Forelimb muscle (tissue), 1 donor: ENCODE measurements around the gene SH3PXD2A. TPM values are rescaled to one million over a fixed set of nuclear protein-coding genes. Genes with fewer than 3 reads are reported as not detected.
A peak's percentile ranks its signal among the peaks of the same experiment; 100 is the strongest.

Source experiments
- DNase-seq: peaks from one replicate; pipeline ENCODE4 v3.0.0-alpha.2; 2013; ENCODE audit warnings: low read depth
- polyA plus RNA-seq: library from polyadenylated mRNA; unstranded; fragments of 120-200 nt; gene quantifications from one replicate; pipeline ENCODE4 v1.2.1, GENCODE V29; 2013; ENCODE audit not compliant: insufficient read length

The SH3PXD2A gene
- polyA plus RNA-seq, 1 donor = 72.7 TPM

DNA sequence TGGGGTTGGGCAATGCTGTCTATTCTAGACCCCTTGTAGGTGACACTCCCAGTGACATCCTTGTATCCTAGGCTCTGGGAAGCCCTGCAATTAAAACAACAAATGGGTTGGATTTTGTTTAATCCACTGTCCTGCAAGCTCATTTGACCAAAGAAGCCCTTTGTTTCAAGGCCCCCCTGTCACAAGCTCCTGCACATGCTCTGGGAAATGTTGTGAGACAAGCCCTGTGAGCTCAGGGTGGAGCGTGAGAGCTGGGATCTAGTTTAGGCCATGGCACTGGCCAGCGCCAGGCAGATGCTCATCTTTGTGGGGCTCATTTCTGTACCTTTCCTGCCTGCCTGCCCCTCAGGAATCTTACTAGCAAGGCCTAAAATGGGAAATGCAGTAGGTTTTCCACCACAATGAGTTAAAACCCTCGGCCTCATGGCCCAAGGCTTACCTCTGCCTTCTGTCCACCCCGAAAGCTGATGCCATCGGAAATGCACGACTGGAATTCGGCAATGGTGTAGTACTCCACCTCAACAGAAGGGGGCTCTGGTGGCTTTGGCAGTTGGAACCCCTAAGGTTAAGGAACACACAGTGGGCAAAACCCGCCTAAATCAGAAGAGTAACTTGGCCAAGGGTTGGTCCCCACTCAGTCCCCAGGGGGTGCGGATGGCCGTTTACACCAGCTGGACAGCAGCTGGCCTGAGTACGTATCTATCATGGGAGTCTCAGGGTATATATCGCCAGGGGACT lies 249.8 kb downstream of the SH3PXD2A start:
- no peak for DNase-seq

- no peak for DNase-seq
Measured at GRCh38 chr10:103603382-103603781, 252.0 kb downstream of the SH3PXD2A start.

DNA sequence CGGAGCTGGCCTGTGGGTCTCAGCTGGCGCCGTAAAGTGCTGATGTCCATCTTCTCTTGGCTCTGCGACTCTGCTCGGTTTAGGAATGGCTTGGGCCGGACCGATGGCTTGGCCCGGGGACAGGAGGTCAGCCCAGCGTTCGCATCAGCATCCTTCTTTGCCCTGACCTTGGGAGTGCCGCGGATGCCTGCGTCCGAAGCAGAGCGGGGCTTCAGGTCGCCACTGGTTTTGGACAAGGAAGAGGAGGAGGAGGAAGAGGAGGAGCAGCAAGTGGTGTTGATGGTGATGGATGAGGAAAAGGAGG lies 252.6 kb downstream of the SH3PXD2A start:
- no peak for DNase-seq

- no peak for DNase-seq
Measured at GRCh38 chr10:103602028-103602851, 253.1 kb downstream of the SH3PXD2A start.

GRCh38 chr10:103600956-103601569 lies 254.3 kb downstream of the SH3PXD2A start:
- DNase-seq = no peak

DNA sequence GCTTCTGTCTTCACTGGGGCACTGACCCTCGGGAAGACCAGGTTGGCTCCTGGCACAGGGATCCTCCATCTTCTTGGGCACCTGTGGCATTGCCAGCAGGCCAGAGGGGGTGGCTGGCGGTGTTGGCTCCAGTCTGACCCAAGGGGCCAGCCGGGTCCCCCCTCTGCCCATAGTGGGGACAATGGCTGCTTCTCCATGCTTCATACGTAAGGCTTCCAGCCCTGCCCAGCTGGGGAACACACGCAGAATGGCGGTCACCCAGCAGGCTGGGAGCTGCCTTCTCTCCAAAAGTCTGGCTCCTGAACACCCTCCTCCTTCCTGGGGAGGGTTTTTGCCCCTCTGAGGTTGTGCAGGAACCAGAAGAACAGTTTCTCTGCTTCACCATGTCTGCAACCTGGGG lies 255.1 kb downstream of the SH3PXD2A start:
- DNase-seq = no peak

GRCh38 chr10:103599907-103600306 lies 255.5 kb downstream of the SH3PXD2A start:
- DNase-seq = no peak

DNA sequence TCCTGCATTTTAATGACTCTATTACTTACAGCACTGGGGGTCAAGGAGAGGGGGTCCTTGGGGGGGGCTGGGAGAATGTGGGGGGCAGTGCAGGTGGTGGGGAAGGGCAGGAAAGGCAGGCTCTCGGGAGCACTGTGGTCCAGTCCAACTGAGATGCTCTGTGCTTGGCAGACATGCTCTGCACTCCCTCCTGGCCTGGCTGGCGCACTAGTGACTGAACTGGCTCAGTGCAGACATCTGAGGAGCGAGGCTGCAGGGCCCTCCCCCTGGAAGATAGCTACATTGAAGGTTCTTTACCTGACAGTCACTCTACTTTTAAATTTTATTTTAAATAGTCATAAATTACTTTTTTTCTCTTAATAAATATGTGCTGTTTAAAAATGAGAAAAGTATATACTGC lies 256.2 kb downstream of the SH3PXD2A start:
- DNase-seq = no peak

DNA sequence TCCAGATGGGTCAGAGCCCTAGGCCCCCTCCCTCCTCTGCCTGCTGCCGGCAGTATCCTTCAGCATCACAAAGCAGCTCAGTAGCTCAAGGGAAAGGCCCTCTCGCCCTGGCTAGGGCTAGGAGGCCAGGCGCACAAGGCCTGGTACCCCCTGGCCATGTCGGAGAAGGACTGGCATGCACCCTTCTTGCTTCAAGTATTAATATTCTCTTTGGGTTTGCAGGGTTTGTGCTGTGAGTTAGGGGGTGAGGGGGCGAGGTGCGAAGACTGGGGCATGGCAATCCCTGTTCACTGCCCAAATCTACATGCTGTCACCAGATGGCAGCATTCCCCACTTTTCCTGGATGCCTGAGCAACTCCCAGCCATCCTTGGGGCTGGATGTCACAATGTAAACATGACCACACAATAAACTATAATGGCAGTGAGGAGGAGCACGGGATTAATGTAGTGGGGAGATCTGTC lies 256.7 kb downstream of the SH3PXD2A start:
- peak; percentile 56 for DNase-seq

DNA sequence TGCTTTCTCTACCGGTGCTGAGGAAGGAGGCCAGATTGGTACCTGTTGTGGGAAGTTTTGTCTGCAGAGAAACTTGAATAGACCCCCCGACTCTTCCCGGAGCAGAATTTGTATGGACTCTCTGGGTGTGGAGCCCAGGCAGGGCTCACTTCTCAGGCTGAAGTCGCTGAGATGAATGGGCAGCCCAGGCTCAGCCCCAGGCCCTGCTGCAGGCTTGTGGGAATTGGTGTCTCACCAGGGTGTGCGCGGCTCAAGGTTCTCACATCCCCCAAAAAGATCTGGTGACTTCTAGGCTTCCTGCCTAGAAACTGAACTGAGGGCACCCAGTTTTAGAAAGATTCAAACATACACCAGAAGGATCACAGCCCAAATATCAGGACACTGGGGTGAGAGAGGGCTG lies 258.4 kb downstream of the SH3PXD2A start:
- no peak for DNase-seq

- no peak for DNase-seq
Measured at GRCh38 chr10:103595933-103596726, 259.2 kb downstream of the SH3PXD2A start.

GRCh38 chr10:103593022-103593570 lies 262.3 kb downstream of the SH3PXD2A start:
- DNase-seq = no peak

- no peak for DNase-seq
Measured at GRCh38 chr10:103592186-103593021, 263.0 kb downstream of the SH3PXD2A start.

DNA sequence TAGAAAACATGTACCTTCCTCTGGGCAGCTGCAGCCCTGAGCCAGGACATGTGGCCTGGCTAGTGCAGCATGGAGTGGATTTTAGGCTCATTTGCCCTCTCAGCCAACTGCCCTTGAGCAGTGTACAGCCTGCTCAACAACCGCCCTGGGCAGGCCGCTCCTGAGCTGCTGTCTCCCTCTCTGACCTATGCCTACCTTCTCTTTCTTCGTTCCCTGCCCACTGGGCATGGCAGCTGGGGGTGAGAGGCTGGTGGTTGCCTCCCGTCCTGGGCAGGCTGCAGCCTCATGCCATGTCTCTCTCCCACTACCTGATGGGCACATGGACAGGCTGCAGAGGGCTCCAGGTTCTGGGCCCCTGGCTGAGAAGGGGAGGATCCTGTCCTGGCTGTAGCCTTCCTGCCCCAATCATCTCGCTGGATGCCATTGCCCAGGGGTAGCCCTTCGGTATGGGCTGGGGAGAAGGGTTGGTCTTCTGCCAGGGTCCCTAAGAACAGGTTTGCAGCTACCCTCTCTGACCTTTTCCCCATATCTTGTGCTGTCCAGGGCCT lies 264.6 kb downstream of the SH3PXD2A start:
- no peak for DNase-seq

DNA sequence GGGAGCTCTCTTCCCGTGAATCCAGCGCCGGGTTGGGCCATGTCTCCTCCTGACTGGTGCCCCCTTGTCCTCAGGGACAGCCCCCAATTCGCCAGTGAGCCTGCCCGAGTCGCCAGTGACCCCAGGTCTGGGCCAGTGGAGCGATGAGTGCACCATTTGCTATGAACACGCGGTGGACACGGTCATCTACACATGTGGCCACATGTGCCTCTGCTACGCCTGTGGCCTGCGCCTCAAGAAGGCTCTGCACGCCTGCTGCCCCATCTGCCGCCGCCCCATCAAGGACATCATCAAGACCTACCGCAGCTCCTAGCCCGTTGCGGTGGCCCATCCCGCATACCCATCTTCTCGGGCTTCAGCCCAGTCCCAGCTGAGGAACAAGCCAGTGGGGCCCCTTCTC lies 265.3 kb downstream of the SH3PXD2A start:
- DNase-seq = no peak

- DNase-seq = no peak
Measured at GRCh38 chr10:103589074-103589630, 266.2 kb downstream of the SH3PXD2A start.

DNA sequence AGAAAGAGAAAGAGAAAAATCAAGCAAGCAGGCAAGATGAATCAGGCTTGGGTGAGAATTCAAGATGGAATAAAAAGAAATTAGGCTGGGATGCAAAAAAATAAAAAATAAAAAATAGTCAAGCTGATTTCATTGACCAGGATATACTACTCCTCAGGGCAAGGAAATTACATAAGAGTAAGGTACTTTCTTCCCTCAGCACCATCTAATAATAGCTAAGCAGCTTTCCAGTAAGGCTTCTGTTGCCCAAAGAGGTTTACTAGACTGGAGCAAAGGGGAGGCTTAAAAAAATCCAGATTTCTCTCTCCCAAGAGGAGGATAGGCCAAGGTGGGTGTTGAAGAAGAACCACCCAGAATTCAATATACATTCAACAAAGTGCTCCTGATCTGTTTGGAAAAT lies 268.3 kb downstream of the SH3PXD2A start:
- no peak for DNase-seq

DNA sequence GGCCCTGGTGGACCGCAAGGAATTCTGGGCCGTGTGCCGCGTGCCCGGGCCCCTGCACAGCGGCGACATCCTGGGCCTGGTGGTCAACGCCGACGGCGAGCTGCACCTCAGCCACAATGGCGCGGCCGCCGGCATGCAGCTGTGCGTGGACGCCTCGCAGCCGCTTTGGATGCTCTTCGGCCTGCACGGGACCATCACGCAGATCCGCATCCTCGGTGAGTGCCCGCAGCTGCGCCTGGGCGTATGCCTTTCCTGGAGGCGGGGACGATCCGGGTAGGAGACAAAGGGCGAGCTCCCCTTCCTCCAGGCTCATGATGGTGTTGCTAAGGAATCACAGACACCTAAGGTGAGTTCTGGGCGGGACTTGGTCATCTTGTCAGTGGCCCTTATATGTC lies 270.4 kb downstream of the SH3PXD2A start:
- no peak for DNase-seq

GRCh38 chr10:103584216-103585010 lies 271.0 kb downstream of the SH3PXD2A start:
- peak; percentile 57 for DNase-seq
